DND-41 (cell line): ENCODE results near the gene PIGQ.

Experiments
- ATAC-seq: fragments of 200-7000 bp; cut with Tn5 transposase; 3 replicates; pipeline ENCODE4 v1.9.1; 2021; ENCODE audit warnings: low read depth; ENCODE audit not compliant: insufficient read depth
- DNase-seq: peaks from one replicate; pipeline ENCODE4 v3.0.0-alpha.2; 2020
- H2AFZ ChIP-seq: 2 replicates; pipeline ENCODE4 v1.6.0; 2012; ENCODE audit warnings: low read depth, low read length
- H3K27ac ChIP-seq: 2 replicates; pipeline ENCODE4 v1.5.1; 2012; ENCODE audit warnings: low read length, inconsistent platforms
- H3K27me3 ChIP-seq: fragments of 200-600 bp; sonication (generic); 2 replicates; pipeline ENCODE4 v1.6.0; 2012; ENCODE audit warnings: low read length, mild to moderate bottlenecking, inconsistent platforms; ENCODE audit not compliant: insufficient read depth, poor library complexity
- H3K36me3 ChIP-seq: 2 replicates; pipeline ENCODE4 v1.5.1; 2012; ENCODE audit warnings: low read length, inconsistent platforms; ENCODE audit not compliant: insufficient read depth
- H3K4me1 ChIP-seq: 2 replicates; pipeline ENCODE4 v1.5.1; 2012; ENCODE audit warnings: mild to moderate bottlenecking, low read length; ENCODE audit not compliant: insufficient read depth
- H3K4me2 ChIP-seq: 2 replicates; pipeline ENCODE4 v1.6.0; 2012; ENCODE audit warnings: mild to moderate bottlenecking, moderate library complexity, low read length, inconsistent platforms; ENCODE audit not compliant: insufficient read depth
- H3K4me3 ChIP-seq, 2 experiments: fragments of 200-600 bp in 1 of 2; shearing (Covaris generic) in 1 of 2; 2 replicates each; pipeline ENCODE4 v1.5.1; 2012 to 2016; ENCODE audit warnings: inconsistent platforms in 2 of 2, low read length in 2 of 2, mild to moderate bottlenecking in 2 of 2, low read depth in 1 of 2, moderate library complexity in 1 of 2
- H3K79me2 ChIP-seq: 2 replicates; pipeline ENCODE4 v1.6.0; 2012; ENCODE audit warnings: low read length, inconsistent platforms; ENCODE audit not compliant: insufficient read depth
- H3K9ac ChIP-seq: 2 replicates; pipeline ENCODE4 v1.6.0; 2012; ENCODE audit warnings: low read depth, mild to moderate bottlenecking, inconsistent platforms, low read length, moderate library complexity
- H3K9me3 ChIP-seq: 2 replicates; pipeline ENCODE4 v1.5.1; 2012; ENCODE audit warnings: low read length, moderate library complexity, mild to moderate bottlenecking, inconsistent platforms; ENCODE audit not compliant: insufficient read depth, severe bottlenecking
- H4K20me1 ChIP-seq: 2 replicates; pipeline ENCODE4 v1.6.0; 2012; ENCODE audit warnings: low read length; ENCODE audit not compliant: insufficient read depth
- EZH2 ChIP-seq: IDR thresholded peaks from 3 replicates; pipeline ENCODE4 v1.6.1; 2012; ENCODE audit warnings: borderline replicate concordance, low read depth, mild to moderate bottlenecking, moderate library complexity, low read length, inconsistent platforms; ENCODE audit not compliant: severe bottlenecking
- TF ChIP-seq, protein P1 (sequence below): IDR thresholded peaks from 2 replicates; pipeline ENCODE4 v1.5.1; 2012; ENCODE audit warnings: borderline replicate concordance, low read length, moderate library complexity, mild to moderate bottlenecking; ENCODE audit not compliant: poor library complexity, severe bottlenecking; ENCODE audit errors: extremely low read depth

Gene PIGQ

DNA sequence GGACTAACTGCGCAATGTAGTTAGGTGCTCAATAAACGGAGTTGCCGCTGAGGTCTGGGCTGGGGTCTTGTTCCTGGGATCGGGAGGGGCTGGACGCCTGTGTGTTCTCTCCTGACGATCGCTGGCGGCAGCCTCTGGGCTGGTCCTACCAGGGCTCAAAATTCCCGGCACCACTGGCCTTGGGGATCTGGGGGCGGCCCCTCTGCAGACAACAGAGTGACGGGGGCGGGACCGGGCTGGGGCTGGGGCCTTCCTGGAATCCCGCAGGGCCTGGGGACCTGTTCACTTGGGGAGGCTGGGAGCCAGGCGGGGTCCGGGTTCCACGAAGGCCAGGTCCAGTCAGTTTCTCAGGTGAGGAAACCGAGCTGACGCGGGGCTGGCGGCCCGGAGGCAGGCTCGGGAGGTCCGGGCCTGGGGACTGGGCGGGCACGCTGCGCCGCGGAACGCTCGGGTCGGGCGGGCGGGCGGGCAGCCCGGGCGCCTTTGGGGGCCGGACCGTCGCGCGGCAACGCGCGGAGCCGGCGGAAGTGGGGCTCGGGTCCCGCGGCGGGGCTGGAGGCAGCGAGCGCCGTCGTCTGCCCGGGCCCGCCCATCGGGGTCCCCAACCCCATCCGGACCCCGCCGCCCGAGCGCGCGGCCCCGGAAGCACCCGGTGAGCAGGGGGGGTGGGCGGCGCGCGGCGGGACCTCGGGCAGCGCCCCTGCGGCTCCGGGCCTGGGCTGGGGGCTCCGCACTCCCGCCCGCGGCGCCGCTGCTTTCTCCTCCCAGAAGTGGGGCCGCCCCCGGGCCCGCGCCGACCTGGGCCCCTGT lies at the start of gene PIGQ:
PIGQ (plus strand) TSS at position 524 of the 810 bp plus-strand sequence. CDS start 4,107 bp downstream, outside the sequence.
- no peaks in the 10 kb centered on the region for H3K27me3 ChIP-seq
- peak within 1 kb of the TSS; percentile 99 to 100 for H3K4me3 ChIP-seq
- peak within 1 kb of the TSS; percentile 93 for H2AFZ ChIP-seq
- peaks cover 49% of the 10 kb centered on the region for H3K4me1 ChIP-seq
- DNase-seq = peak; percentile 79
- peak within 1 kb of the TSS; percentile 93 for H3K9ac ChIP-seq
- peak within 1 kb of the TSS; percentile 90 for H3K27ac ChIP-seq
- no peaks in the 10 kb centered on the region for H3K9me3 ChIP-seq
- H3K36me3 ChIP-seq = peaks cover 23% of the 10 kb centered on the region
- H4K20me1 ChIP-seq = peaks cover 26% of the 10 kb centered on the region
- H3K4me2 ChIP-seq = peak within 1 kb of the TSS; percentile 95
- peaks cover 43% of the 10 kb centered on the region for H3K79me2 ChIP-seq
- peak; percentile 75 for ATAC-seq
- no peak for TF ChIP-seq EZH2
- TF ChIP-seq, protein P1, sequence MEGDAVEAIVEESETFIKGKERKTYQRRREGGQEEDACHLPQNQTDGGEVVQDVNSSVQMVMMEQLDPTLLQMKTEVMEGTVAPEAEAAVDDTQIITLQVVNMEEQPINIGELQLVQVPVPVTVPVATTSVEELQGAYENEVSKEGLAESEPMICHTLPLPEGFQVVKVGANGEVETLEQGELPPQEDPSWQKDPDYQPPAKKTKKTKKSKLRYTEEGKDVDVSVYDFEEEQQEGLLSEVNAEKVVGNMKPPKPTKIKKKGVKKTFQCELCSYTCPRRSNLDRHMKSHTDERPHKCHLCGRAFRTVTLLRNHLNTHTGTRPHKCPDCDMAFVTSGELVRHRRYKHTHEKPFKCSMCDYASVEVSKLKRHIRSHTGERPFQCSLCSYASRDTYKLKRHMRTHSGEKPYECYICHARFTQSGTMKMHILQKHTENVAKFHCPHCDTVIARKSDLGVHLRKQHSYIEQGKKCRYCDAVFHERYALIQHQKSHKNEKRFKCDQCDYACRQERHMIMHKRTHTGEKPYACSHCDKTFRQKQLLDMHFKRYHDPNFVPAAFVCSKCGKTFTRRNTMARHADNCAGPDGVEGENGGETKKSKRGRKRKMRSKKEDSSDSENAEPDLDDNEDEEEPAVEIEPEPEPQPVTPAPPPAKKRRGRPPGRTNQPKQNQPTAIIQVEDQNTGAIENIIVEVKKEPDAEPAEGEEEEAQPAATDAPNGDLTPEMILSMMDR = no peak

DNA sequence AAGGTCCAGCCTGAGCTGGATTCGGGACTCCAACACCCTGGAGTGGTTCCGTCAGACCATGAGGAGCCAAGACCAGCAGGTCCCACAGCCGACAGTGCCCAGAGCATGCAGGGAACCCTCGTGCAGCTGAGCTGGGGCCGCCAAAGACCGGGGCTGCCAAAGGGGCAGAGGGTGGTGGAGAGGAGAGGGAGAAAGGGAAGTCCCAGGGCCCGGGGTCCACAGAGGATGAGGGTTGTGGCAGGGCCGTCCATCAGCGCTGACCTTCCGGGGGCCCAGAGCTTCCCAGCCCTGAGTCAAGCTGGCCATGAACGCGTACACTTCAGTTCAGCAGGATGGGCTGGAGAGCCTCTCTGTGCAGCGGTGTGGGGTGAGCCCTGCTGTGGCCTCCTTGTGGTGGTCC lies 48.9 kb upstream of the PIGQ start:
- no peak for TF ChIP-seq EZH2
- TF ChIP-seq, protein P1 = no peak
- H3K9me3 ChIP-seq = no peaks in the 10 kb centered on the region
- no peak overlapping the region for H3K9ac ChIP-seq
- H3K4me1 ChIP-seq = peaks cover 8% of the 10 kb centered on the region
- peaks cover 46% of the 10 kb centered on the region for H3K36me3 ChIP-seq
- no peak overlapping the region for H3K27ac ChIP-seq
- H4K20me1 ChIP-seq = peaks cover 20% of the 10 kb centered on the region
- no peak overlapping the region for H3K4me2 ChIP-seq
- H3K79me2 ChIP-seq = peaks cover 4% of the 10 kb centered on the region
- ATAC-seq = no peak
- H2AFZ ChIP-seq = no peak overlapping the region
- H3K4me3 ChIP-seq = no peak overlapping the region
- DNase-seq = no peak
- no peaks in the 10 kb centered on the region for H3K27me3 ChIP-seq

DNA sequence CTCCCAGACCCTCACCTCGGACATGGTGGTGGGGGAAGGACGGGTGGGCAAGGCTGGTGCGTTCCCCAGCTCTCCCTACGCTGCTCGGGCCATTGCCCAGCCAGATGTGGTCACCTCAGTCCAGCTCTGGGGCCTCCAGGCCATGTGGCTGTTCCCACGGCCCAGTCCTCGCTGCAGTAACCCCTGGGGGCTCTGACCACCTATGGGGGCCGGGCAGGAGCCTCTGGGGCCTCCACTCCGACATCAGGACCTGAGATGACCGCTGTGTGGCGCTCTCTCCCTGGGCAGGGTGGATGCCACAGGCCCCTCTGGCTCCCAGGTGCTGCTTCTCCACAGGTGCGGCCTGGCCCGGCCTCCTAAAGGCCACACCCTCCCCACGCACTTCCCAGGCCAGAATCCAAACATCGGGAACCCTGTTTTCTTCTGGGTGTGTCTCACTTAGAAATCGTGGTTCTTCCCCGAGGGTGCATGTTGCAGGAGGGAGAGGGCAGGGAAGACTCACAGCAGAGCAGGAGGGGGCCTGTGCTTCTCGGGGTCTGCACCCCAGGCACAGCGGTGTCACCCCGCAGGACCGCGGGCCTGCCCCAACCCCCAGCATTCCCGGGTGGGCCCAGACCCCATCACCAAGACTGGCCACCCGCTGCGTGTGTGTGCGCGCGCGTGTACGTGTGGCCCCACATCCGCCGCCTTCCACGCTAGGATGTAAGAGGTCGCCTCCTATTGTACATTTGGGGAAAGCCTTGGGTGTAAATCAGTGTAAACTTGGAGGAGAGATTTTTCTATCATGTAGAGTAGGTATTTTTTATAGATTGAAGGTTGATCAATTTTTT lies 48.2 kb upstream of the PIGQ start:
- Histone ChIP-seq H3K4me2 (no peak overlapping the region), H2AFZ (no peak overlapping the region), H4K20me1 (peaks cover 28% of the 10 kb centered on the region), H3K4me1 (peaks cover 16% of the 10 kb centered on the region), H3K27me3 (no peaks in the 10 kb centered on the region), H3K9me3 (no peaks in the 10 kb centered on the region), H3K36me3 (peaks cover 39% of the 10 kb centered on the region), H3K79me2 (peaks cover 11% of the 10 kb centered on the region), H3K9ac (no peak overlapping the region), H3K27ac (no peak overlapping the region), H3K4me3 (no peak overlapping the region)
- DNase-seq (no peak), ATAC-seq (no peak)
- TF ChIP-seq, protein P1 = no peak
- no peak for TF ChIP-seq EZH2
